ENCODE measurements around the gene TRAPPC14. TPM values are rescaled to one million over a fixed set of nuclear protein-coding genes. Genes with fewer than 3 reads are reported as not detected.
"Not testable (repeated sequence)": the region's sequence is repeated elsewhere in the genome, so short reads cannot be mapped to it uniquely, and the experiment has no call there.

Gene TRAPPC14
- total RNA-seq, 1 donor from 2014 or later = 4.3 TPM

- Histone ChIP-seq H3K36me3 (no peaks in the 10 kb centered on the region), H3K27ac (no peak overlapping the region), H3K9me3 (ENCODE audit: low read depth) (no peaks in the 10 kb centered on the region), H4K20me1 (ENCODE audit: low read depth) (no peaks in the 10 kb centered on the region), H3K79me2 (ENCODE audit: low read depth) (no peaks in the 10 kb centered on the region), H3F3A (ENCODE audit: low read depth) (no peaks in the 10 kb centered on the region), H3K9ac (no peak overlapping the region), H3K4me1 (no peaks in the 10 kb centered on the region), H3K27me3 (no peaks in the 10 kb centered on the region), H2AFZ (replicated peaks) (no peak overlapping the region), H3K4me3 (no peak overlapping the region), H3K4me2 (no peak overlapping the region)
- Mint-ChIP-seq H3K9me3 (no peaks in the 10 kb centered on the region), H3K27me3 (ENCODE audit: insufficient read depth, low read depth) (peaks cover 5% of the 10 kb centered on the region), H3K4me1 (no peaks in the 10 kb centered on the region), H3K36me3 (no peaks in the 10 kb centered on the region), H3K4me3 (no peak overlapping the region), H3K27ac (no peak overlapping the region)
- no peak for TF ChIP-seq EZH2phosphoT487 (IDR thresholded peaks at IDR 0.05)
- no peak for TF ChIP-seq CTCF (IDR thresholded peaks at IDR 0.05)
- no peak for TF ChIP-seq EZH2 (IDR thresholded peaks at IDR 0.05)
- DNase-seq (ENCODE audit: low spot score) = no peak
Measured at GRCh38 chr7:100195222-100195621, 36.7 kb upstream of the TRAPPC14 start.

- no peak overlapping the region for H3K27ac ChIP-seq
- H3K4me1 Mint-ChIP-seq = no peaks in the 10 kb centered on the region
Measured at GRCh38 chr7:100192969-100193368, 34.4 kb upstream of the TRAPPC14 start.

GRCh38 chr7:100192281-100192862, 33.8 kb upstream of the TRAPPC14 start:
- H3K9me3 Mint-ChIP-seq; H3K36me3 Mint-ChIP-seq; DNase-seq (ENCODE audit: low spot score); H3K4me1 Mint-ChIP-seq; H3K4me3 ChIP-seq; H3K27me3 ChIP-seq; H3K9ac ChIP-seq; H3K36me3 ChIP-seq; H3K4me3 Mint-ChIP-seq; H3F3A ChIP-seq (ENCODE audit: low read depth); H2AFZ ChIP-seq (replicated peaks); H3K79me2 ChIP-seq (ENCODE audit: low read depth); H3K27ac Mint-ChIP-seq; H3K27ac ChIP-seq; H3K4me2 ChIP-seq; H3K27me3 Mint-ChIP-seq (ENCODE audit: insufficient read depth, low read depth); H4K20me1 ChIP-seq (ENCODE audit: low read depth); H3K9me3 ChIP-seq (ENCODE audit: low read depth); H3K4me1 ChIP-seq: not testable (repeated sequence)

More at GRCh38 chr7:100192969-100193368, 34.4 kb upstream of the TRAPPC14 start:
- Mint-ChIP-seq H3K36me3 (no peaks in the 10 kb centered on the region), H3K27ac (no peak overlapping the region), H3K9me3 (no peaks in the 10 kb centered on the region), H3K4me3 (no peak overlapping the region), H3K27me3 (ENCODE audit: insufficient read depth, low read depth) (peaks cover 10% of the 10 kb centered on the region)
- peaks cover 5% of the 10 kb centered on the region for H3K4me1 ChIP-seq
- no peaks in the 10 kb centered on the region for H3K9me3 ChIP-seq (ENCODE audit: low read depth)
- H3K4me2 ChIP-seq = no peak overlapping the region
- H4K20me1 ChIP-seq (ENCODE audit: low read depth) = no peaks in the 10 kb centered on the region
- H3F3A ChIP-seq (ENCODE audit: low read depth) = no peaks in the 10 kb centered on the region
- no peak overlapping the region for H2AFZ ChIP-seq (replicated peaks)
- H3K79me2 ChIP-seq (ENCODE audit: low read depth) = no peaks in the 10 kb centered on the region
- DNase-seq (ENCODE audit: low spot score) = no peak
- H3K27me3 ChIP-seq = no peaks in the 10 kb centered on the region
- no peak overlapping the region for H3K9ac ChIP-seq
- no peak overlapping the region for H3K4me3 ChIP-seq
- TF ChIP-seq EZH2phosphoT487 (IDR thresholded peaks at IDR 0.05) (no peak), EZH2 (IDR thresholded peaks at IDR 0.05) (no peak), CTCF (IDR thresholded peaks at IDR 0.05) (no peak)
- no peaks in the 10 kb centered on the region for H3K36me3 ChIP-seq

- Mint-ChIP-seq H3K27ac (no peak overlapping the region), H3K9me3 (no peaks in the 10 kb centered on the region), H3K27me3 (ENCODE audit: insufficient read depth, low read depth) (peaks cover 6% of the 10 kb centered on the region), H3K36me3 (no peaks in the 10 kb centered on the region), H3K4me3 (no peak overlapping the region), H3K4me1 (no peaks in the 10 kb centered on the region)
- no peak overlapping the region for H3K9ac ChIP-seq
- H3K27me3 ChIP-seq = no peaks in the 10 kb centered on the region
- no peaks in the 10 kb centered on the region for H3K36me3 ChIP-seq
- no peak overlapping the region for H3K4me3 ChIP-seq
- peaks cover 5% of the 10 kb centered on the region for H3K4me1 ChIP-seq
- no peak for DNase-seq (ENCODE audit: low spot score)
- no peak overlapping the region for H3K27ac ChIP-seq
- TF ChIP-seq EZH2 (IDR thresholded peaks at IDR 0.05) (no peak), CTCF (IDR thresholded peaks at IDR 0.05) (no peak), EZH2phosphoT487 (IDR thresholded peaks at IDR 0.05) (no peak)
- H3K9me3 ChIP-seq (ENCODE audit: low read depth) = no peaks in the 10 kb centered on the region
- no peak overlapping the region for H3K4me2 ChIP-seq
- no peaks in the 10 kb centered on the region for H4K20me1 ChIP-seq (ENCODE audit: low read depth)
- H3F3A ChIP-seq (ENCODE audit: low read depth) = no peaks in the 10 kb centered on the region
- no peaks in the 10 kb centered on the region for H3K79me2 ChIP-seq (ENCODE audit: low read depth)
- H2AFZ ChIP-seq (replicated peaks) = no peak overlapping the region
Measured at GRCh38 chr7:100191775-100192174, 33.3 kb upstream of the TRAPPC14 start.

All from neural progenitor cell (in vitro differentiated cells).